Stimulated activated CD8-positive, alpha-beta memory T cell treated with anti-CD3 and anti-CD28 coated beads, Interleukin-12 subunit alpha, Interleukin-12 subunit beta, amount 100 ng/mL, for 1 hour (primary cell): Measurements from ENCODE around the gene COQ8A.

ENCODE experiments used
- DNase-seq: peaks from one replicate; pipeline ENCODE4 v3.0.0-alpha.2; 2020; ENCODE audit warnings: low read depth

Gene COQ8A

DNA sequence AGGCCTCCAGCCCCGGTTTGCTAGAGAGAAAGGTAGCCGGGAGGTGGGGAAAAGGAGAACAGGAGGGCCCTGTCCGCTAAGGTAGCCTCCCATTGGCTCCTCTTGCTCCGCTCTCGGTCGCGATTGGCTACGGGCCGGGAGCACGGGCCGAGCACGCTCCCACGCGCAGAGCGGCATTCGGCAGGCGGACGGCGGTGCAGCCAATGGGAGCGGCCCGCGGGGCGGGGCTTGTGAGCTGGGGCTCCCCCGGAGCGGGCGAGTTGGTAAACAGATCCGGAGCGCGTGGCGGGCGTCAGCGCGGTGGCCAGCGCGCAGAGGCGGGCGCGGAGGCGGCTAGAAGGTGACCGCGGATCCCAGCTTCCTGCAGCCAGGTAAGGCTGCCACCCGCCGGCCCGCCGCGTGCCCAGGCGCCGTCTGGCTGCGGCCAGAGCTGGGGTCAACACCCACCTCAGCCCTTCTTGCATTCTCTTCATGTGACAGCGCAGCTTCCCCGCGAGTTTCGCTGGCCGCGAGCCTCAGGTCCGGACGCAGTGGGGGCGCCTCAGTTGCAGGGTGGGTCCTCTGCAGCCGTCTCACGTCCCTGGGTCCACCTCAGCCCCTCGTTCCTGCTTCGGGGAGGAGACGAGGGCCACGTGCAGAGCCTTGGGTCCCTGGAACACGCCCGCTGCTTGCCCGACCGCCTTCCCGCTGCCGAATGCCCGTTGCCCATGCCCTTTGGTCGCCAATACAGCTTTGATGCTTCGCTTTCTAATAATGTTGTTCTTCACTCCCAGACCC, at the start of gene COQ8A:
Gene COQ8A, plus strand, starts transcription at position 266 of the 777 bp plus-strand sequence. CDS start 21,092 bp downstream, outside the sequence.
- DNase-seq = peak; percentile 96

DNA sequence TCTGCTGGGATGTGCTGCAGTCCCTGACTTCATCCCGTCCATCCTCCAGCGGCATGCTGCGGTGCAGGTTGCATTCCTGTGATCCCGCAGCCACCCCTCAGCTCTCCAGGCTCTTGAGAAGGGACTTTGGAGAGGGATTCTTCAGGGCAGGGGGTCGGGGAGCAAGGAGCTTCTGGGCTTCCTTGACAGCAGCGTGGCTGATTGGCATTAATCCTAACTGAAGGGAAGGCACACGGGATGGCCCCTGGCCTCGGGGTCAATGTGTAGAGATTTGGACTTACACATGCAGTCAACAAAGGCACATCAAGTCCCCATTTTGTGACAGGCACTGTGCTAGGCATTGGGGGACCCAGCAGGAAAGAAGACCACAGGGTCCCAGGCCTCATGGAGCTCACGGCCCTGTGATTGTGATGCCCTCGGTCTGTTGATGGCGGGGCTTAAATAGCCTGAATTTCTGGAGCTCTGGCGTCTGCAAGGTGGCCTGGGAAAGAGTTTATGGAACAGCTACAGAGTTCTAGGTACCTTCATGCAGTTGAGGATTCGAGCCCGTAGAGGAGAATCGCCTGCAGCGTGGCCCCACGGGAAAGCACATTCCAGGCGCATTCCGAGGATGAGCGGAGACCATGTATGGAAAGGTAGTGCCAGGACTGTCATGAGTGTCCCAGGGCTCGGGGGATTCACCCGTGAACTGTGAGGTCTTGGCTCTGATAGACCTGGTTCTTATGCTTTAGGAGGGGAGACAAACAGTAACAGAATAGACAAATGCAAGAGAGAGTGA, 49.6 kb upstream of the COQ8A start:
- DNase-seq = no peak

DNA sequence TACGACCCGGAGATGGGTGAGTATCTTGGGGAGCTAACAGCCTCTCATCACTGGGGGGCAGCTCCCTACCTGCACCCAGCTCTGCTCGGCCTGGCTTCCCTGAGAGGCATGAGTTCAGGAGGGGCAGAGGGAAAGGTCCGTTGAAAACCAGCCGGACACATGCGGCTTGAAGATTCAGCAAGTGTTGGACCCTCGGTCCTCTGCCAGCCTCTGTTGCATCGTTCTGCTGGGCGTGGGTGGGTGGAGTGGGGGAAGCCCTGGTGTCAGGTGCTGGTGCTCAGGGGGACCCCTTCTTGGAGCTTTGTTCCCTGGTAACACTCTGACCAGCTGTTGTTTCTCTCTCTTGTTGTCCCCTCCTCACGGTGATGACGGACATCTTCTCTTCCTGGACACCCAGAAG, 48.7 kb upstream of the COQ8A start:
- no peak for DNase-seq

DNA sequence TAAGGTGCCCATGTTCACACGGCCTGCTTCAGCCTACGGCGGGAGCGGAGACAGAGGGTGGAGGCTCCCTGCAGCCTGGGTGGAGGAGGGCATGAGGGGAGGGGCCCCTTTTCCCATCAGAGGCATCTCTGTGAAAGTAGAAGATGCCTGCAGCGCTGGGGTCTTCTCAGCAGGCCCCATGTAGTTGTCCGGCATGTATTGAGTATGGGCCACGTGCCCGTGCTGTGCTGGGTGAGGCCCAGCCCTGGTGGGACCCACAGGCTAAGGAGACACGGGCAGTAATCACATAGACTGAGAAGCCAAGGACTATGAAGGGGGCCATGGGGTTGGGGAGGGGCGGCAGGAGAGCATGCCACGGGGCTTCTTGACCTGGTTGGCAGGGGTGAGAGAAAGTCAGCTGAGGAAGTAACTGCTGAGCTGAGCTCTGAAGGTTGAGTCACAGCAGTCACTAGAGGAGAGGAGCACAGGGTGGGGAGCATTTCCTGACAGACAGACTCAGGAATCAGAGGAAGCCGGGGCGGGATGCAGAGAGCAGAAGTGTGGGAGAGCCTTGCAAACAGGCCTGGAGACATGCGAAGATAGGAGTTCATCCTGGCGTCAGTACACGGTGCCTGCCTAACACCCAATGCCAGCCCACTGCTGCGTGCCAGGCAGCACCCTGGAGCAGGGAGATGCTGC, 48.1 kb upstream of the COQ8A start:
- DNase-seq = no peak

DNA sequence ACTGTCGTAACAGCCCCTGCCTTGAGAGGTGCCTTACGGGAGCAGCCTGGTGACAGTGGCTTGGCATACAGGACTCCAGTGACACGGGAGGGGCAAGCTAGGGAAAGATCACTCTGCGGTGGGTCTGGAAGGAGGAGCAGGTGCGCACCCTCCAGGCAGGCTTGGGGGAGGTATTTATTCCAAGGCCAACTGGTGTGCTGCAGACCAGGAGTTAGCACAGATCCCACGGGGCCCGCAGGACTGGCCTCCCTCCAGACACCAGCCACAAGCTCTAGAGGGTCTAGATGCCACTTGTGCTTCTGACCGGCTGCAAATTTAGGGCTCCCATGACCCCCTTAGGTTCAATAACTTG, 47.6 kb upstream of the COQ8A start:
- no peak for DNase-seq

DNA sequence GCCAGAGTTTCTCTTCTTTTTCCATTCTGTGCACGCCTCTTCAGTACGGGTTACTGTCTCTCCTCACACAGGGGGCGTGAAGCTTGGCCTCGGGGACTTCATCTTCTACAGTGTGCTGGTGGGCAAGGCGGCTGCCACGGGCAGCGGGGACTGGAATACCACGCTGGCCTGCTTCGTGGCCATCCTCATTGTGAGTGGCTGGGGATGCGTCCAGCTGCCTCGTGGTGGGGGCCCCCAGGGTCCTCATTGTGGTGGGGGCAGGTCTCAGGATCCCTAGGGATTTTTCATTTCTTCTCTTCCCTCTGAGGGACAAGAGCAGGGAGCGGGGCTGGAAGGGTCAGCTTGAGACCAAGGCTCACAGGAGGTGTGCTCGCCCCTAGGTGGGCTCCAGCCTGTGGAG, 46.2 kb upstream of the COQ8A start:
- no peak for DNase-seq

DNA sequence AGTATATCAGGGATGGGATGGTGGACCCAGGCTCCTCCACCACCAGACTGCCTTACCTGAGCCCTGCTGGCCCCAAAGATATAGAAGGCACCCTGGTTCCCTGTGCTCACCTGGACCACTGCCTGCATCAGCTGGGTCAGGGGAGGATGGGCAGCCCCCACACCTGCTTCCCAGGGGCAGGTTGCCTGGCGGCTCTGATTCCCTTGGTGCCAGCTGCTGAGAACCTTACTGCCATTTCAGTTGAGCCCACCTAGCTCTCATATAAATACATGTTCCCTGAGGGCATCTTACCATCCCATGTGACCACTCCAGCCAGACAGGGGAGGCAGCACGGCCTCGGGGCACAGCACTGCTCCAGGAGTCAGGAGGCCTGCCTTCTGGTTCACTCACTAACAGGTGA, 45.3 kb upstream of the COQ8A start:
- no peak for DNase-seq

DNA sequence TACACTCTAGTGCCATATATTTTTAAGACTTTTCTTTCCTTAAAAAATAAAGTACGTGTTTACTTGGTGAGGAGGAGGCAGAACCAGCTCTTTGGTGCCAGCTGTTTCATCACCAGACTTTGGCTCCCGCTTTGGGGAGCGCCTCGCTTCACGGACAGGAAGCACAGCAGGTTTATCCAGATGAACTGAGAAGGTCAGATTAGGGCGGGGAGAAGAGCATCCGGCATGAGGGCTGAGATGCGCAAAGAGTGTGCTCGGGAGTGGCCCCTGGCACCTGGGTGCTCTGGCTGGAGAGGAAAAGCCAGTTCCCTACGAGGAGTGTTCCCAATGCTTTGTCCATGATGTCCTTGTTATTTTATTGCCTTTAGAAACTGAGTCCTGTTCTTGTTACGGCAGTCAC, 44.5 kb upstream of the COQ8A start:
- no peak for DNase-seq

DNA sequence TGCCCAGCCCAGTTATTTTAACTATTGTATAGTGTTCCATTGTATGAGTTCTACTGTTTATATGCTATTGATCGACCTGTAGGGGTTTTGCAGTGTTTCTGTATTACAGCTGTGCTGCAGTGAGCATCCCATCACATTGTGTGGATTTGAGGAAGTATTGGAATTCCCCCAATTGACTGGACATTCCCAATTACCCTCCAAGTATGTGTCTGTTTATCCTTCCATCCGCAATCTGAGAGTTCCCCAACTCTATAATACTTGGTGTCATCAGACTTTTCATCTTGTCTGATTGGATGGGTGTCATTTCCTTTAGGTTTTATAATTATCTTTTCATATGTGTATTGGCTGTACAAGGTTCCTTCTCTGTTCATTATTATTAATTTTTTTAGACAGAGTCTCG, 41.8 kb upstream of the COQ8A start:
- no peak for DNase-seq

DNA sequence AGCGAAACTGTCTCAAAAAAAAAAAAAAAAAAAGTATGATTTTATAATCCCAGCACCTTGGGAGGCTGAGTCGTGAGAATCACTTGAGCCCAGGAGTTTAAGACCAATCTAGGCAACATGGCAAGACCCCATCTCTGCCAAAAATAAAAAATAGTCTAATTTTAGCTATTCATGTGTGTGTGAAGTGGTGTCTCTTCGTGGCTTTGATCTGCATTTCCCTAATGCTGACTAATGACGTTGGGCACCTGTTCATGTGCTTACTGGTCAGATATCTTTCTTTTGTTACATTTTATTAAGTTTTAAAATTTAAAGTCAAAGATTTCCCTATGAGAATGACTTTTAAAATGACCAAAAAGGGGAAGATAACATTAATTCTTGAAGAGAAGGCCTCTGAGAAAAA, 38.7 kb upstream of the COQ8A start:
- no peak for DNase-seq

DNA sequence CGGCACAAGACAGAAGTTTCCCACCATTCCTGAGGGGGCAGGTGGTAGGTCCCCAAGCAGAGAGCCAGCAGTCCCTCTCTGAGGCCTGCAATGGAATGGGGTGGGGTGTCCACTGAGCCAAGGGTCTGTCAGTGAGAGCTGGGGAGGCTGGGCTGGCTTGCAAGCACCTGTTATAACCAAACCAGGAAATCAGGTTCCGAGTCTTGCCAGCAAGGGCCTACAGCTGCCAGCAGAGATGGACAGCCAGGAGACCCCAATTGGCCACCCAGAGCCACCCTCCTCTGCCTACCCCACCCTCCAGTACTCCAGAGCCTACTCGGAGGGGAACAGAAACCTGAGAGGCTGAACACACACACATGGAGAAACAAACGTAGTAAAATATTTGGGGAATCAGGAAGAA, 37.5 kb upstream of the COQ8A start:
- no peak for DNase-seq

DNA sequence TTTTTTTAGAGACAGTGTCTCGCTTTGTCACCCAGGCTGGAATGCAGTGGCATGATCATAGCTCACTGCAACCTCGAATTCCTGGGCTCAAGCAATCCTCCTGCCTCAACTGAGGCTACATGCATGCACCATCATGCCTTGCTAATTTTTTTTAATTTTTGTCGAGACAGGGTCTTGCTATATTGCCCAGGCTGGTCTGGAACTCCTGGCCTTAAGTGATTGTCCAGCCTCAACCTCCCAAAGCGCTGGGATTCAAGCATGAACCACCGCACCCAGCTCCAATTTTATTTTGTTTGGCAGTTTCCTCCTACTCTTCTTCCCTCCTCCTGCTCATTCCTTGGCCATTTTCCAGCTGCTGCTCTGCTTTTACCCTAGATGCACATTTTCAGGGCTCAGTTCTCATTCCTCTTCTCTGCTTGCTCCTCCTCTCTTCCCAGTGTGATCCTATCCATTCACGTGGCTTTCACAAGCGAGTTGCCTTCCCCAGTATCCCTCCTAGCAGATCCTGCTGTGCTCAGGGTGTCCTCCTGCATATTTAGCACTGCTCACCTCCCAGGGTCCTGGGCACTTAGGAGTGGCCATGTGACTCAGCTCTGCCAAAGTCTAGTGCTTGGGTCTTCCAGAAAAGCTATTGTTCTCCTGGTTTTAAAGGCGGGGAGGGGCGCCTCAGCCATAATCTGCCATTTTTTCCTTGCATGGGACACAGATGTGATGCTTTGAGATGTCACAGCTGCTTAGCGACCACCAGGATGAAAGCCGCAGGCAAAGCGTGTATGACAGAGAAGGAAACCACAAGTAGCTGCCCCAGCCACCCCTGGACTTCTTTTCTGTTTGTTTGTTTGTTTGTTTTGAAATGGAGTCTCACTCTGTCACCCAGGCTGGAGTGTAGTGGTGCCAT, 36.0 kb upstream of the COQ8A start:
- DNase-seq = no peak

DNA sequence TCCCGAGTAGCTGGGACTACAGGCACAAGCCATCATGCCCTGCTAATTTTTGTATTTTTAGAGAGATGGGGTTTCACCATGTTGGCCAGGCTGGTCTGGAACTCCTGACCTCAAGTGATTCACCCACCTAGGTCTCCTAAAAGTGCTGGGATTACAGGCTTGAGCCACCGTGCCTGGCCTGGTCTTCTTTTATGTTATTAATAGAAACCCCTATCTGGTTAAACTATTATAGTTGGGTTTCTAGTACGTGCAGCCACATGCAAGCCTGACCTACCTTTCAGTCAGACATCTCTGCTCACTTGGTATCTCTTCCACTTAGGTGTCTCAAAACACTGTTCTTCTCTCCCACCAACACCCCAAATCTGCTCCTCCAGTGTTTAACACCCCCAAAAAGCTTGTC, 35.3 kb upstream of the COQ8A start:
- no peak for DNase-seq

DNA sequence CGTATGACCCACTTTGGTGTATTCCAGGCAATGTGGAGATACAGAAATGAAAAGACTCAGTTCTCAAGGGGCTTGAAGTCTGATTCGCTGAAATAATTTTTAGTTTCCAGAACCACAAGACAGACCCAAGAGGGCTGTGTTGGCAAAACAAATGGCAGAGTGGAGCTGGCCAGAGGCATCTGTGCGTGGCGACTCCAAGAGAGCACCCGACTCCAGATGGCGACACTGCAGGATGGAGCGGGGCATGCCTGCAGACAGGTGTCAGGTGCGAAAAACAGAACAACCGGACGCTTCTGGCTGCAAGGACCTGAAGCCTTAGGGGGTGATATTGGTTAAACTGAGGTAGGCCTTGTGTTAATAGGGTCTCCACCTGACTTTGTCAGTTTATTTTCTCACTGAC, 31.7 kb upstream of the COQ8A start:
- no peak for DNase-seq

DNA sequence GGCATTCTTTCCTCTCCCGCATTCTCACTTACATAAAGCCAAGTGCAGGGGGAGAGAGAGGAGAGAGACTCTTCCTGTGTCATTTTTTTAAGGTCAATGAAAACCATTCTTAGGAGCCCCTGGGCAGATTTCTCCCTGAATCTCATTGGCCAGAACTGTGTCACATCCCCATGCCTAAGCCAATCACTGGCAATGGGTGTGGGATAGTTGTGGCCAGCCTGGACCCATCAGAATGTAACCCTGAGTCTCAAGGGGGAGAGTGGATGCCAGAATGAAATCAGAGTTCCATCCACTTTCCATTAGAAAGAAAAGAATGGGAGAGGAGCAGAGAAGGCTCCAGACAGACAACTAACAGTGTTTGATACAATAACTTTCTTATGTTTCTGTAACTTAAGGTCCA, 31.2 kb upstream of the COQ8A start:
- no peak for DNase-seq

DNA sequence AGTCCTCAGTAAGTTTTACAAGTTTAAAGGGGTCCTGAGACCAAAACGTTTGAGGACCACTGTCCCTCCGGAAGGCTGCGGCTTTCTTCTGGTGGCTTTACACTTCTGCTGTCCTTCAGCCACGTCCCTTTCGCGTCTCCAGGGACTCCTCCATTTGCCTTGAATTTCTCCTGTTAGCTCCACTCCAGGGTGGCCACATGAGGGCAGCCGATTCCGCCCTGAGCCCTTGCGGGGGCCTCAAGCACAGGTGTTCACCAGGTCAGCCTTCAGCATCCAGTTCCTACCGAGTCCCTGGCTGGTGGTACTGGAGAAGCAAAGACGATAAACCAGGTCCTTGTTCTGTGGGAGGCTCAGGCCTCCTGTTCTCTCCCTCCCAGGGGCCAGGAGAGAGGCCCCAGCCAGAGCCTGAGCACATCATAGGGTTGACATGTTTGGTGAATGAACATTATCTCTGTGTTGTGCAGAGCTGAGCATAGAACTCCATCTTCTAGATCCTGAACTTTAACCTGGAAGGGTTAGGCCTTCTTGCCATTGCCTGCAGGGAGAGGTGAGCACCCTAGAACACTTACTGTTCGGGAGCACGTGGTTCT, 27.4 kb upstream of the COQ8A start:
- peak; percentile 22 for DNase-seq

DNA sequence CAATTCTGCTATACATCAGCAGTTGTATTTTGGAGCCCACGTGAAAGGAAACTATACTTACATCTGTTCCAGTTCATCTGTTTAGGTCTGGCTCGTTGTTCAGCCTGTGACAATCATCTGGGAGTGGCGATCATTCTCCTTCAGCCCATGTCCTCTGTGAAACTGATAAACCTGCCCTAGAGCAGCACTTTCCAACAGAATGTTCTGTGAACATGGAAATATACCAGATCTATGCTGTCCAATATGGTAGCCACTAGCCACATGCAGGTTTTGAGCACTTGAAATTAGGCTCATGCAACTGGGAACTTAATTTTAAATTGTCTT, 24.5 kb upstream of the COQ8A start:
- no peak for DNase-seq

DNA sequence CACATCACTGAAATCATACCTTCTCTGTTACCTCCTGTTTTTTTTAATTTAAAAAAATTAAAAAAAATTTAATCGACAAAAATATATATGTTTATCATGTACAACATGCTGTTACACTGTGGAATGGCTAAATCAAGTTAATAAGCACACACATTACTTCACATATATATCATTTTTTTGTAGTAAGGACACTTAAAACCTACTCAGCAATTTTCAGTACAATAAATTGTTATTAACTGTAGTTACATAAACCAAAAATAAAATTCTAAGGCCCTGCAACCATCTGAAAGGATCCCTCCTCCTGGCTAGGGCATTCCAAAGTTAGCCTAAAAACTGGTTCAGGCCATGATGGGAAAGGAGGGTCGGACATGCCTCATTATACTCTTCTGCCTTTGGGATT, 23.6 kb upstream of the COQ8A start:
- DNase-seq = no peak

DNA sequence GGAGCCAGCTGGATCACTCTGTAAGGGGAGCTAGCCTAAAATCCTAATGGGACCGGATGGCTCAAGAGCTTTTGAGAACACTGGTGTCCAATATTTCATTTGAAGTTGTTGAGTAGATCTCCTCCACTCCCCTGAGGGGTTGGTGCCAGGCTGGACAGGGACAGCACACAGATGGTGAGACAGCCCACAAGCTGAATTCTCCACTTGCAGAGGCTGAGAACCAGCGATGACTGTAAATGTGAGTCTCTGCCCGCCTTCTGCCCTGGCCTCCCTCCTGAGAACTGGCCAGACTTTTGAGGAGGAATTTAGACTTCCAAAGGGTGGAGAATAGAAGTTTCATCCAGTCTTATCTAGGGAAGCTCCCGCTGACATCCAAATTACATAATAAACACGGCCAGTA, 20.5 kb upstream of the COQ8A start:
- DNase-seq = no peak

DNA sequence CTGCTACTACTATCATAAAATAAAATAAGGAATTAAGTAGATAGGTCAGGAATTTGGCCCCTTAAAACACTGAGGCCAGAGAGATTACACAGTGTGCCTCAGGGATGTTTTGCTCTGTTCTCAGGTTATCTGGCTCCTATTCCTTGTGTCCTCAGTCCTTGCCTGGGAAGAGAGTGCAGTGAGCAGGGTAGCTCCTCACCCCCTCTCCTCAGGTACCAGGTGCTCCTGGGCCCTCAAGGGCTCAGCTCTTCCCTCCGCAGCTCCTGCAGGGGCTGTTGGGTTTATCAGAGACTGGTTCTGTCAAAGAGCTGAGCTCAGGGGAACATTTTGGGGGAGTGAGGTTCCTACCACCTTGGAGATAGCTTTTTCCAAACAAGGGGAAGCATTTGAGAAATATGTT, 20.1 kb upstream of the COQ8A start:
- DNase-seq = no peak

DNA sequence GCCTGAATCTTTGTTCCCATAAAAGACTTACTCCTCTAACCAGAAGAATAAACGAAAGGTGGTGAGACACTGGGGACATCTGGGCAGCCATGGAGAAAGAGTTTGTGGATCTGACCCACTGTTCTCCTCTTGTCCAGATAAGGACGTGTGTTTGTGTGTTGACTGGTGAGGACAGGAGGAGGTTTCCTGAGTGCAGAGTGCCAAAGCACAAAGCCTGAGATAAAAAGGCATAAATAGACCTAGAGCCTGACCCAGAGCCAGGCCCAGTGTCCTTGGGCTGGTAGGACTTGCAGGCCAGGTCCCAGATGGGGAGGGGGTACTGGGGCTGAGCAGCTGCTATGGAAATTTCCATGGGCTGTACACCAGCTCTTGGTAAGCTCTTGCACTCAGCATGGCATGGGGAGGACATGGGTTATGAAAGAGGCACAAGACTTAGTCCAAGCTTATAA, 19.6 kb upstream of the COQ8A start:
- DNase-seq = no peak

DNA sequence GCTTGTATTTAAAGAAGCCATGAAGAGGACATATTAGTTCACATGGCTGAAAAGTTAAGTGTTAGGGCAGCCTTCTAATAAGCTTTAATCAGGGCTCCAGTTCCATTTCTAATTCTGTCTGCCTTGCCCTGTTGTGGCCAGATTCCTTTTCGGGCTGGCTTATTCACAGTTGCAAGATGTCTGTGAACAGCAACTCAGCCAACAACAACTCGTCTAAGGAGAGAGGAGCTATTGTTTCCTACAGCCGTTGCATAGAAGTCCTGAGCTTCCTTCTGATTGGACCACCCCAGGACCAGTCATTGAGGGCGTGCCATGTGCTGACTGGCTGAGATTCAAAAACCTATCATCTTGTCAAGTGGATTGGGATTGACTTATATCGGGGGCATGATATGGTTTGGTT, 18.6 kb upstream of the COQ8A start:
- no peak for DNase-seq
